ENCODE results near the gene CPS1.

Gene CPS1

GRCh38 chr2:210556329-210556980 is at the start of gene CPS1:
Gene CPS1 (plus strand): TSS chr2:210556599. CDS start chr2:210556734, 135 bp downstream.
- TF ChIP-seq TCF12 (IDR thresholded peaks at IDR 0.05; ENCODE audit: low read depth) (no peak), TAF1 (IDR thresholded peaks at IDR 0.05; ENCODE audit: low read depth) (no peak), NFIC (IDR thresholded peaks at IDR 0.05) (no peak), TEAD4 (IDR thresholded peaks at IDR 0.05) (no peak), MAX (IDR thresholded peaks at IDR 0.05) (no peak), ZBTB7A (IDR thresholded peaks at IDR 0.05; ENCODE audit: low read depth) (no peak), EP300 (IDR thresholded peaks at IDR 0.05; ENCODE audit: borderline replicate concordance) (no peak), EGR1 (IDR thresholded peaks at IDR 0.05) (no peak), CREB1 (IDR thresholded peaks at IDR 0.05; ENCODE audit: low read depth) (no peak), FOXM1 (IDR thresholded peaks at IDR 0.05; ENCODE audit: borderline replicate concordance, low read depth) (no peak)
- TF ChIP-seq, protein P1, sequence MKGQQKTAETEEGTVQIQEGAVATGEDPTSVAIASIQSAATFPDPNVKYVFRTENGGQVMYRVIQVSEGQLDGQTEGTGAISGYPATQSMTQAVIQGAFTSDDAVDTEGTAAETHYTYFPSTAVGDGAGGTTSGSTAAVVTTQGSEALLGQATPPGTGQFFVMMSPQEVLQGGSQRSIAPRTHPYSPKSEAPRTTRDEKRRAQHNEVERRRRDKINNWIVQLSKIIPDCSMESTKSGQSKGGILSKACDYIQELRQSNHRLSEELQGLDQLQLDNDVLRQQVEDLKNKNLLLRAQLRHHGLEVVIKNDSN (IDR thresholded peaks at IDR 0.05): no peak
- TF ChIP-seq, protein P2, sequence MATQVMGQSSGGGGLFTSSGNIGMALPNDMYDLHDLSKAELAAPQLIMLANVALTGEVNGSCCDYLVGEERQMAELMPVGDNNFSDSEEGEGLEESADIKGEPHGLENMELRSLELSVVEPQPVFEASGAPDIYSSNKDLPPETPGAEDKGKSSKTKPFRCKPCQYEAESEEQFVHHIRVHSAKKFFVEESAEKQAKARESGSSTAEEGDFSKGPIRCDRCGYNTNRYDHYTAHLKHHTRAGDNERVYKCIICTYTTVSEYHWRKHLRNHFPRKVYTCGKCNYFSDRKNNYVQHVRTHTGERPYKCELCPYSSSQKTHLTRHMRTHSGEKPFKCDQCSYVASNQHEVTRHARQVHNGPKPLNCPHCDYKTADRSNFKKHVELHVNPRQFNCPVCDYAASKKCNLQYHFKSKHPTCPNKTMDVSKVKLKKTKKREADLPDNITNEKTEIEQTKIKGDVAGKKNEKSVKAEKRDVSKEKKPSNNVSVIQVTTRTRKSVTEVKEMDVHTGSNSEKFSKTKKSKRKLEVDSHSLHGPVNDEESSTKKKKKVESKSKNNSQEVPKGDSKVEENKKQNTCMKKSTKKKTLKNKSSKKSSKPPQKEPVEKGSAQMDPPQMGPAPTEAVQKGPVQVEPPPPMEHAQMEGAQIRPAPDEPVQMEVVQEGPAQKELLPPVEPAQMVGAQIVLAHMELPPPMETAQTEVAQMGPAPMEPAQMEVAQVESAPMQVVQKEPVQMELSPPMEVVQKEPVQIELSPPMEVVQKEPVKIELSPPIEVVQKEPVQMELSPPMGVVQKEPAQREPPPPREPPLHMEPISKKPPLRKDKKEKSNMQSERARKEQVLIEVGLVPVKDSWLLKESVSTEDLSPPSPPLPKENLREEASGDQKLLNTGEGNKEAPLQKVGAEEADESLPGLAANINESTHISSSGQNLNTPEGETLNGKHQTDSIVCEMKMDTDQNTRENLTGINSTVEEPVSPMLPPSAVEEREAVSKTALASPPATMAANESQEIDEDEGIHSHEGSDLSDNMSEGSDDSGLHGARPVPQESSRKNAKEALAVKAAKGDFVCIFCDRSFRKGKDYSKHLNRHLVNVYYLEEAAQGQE (IDR thresholded peaks at IDR 0.05; ENCODE audit: low read depth): no peak

DNA sequence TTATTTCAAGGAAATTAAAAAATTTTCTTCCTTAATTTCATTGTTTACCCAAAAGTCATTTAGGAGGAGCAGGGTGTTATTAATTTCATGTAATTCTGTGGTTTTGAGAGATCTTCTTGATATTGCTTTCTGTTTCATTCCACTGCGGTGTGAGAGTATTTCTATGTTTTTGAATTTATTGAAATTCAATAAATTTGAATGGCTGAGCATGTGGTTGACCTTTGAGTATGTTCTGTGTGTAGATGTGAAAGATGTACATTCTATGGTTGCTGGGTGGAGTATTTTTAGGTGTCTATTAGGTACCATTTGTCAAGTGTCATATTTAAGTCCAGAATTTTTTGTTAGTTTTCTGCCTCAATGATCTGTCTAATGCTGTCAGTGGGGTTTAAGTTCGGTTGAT is 40.5 kb upstream of the CPS1 start:
- TF ChIP-seq YY1 (IDR thresholded peaks at IDR 0.05; ENCODE audit: low read depth): no peak
- TF ChIP-seq RAD21 (IDR thresholded peaks at IDR 0.05; ENCODE audit: low read depth): no peak
- no peak for TF ChIP-seq ZBTB7A (IDR thresholded peaks at IDR 0.05; ENCODE audit: low read depth)
- no peak for TF ChIP-seq TAF1 (IDR thresholded peaks at IDR 0.05; ENCODE audit: low read depth)
- TF ChIP-seq CREB1 (IDR thresholded peaks at IDR 0.05; ENCODE audit: low read depth): no peak
- TF ChIP-seq EGR1 (IDR thresholded peaks at IDR 0.05): no peak
- TF ChIP-seq TEAD4 (IDR thresholded peaks at IDR 0.05): no peak
- TF ChIP-seq TCF12 (IDR thresholded peaks at IDR 0.05; ENCODE audit: low read depth): no peak
- no peak for TF ChIP-seq MAX (IDR thresholded peaks at IDR 0.05)
- no peak for TF ChIP-seq CEBPB (IDR thresholded peaks at IDR 0.05)
- TF ChIP-seq EP300 (IDR thresholded peaks at IDR 0.05; ENCODE audit: borderline replicate concordance): no peak
- no peak for TF ChIP-seq NFIC (IDR thresholded peaks at IDR 0.05)
- TF ChIP-seq FOXM1 (IDR thresholded peaks at IDR 0.05; ENCODE audit: borderline replicate concordance, low read depth): no peak
- TF ChIP-seq, protein P2 (IDR thresholded peaks at IDR 0.05; ENCODE audit: low read depth): no peak
- TF ChIP-seq, protein P1 (IDR thresholded peaks at IDR 0.05): no peak

GRCh38 chr2:210517264-210517663 is 39.1 kb upstream of the CPS1 start:
- TF ChIP-seq TCF12 (IDR thresholded peaks at IDR 0.05; ENCODE audit: low read depth) (no peak), CREB1 (IDR thresholded peaks at IDR 0.05; ENCODE audit: low read depth) (no peak), TAF1 (IDR thresholded peaks at IDR 0.05; ENCODE audit: low read depth) (no peak), EGR1 (IDR thresholded peaks at IDR 0.05) (no peak), YY1 (IDR thresholded peaks at IDR 0.05; ENCODE audit: low read depth) (no peak), FOXM1 (IDR thresholded peaks at IDR 0.05; ENCODE audit: borderline replicate concordance, low read depth) (no peak), ZBTB7A (IDR thresholded peaks at IDR 0.05; ENCODE audit: low read depth) (no peak), MAX (IDR thresholded peaks at IDR 0.05) (no peak), EP300 (IDR thresholded peaks at IDR 0.05; ENCODE audit: borderline replicate concordance) (no peak), TEAD4 (IDR thresholded peaks at IDR 0.05) (no peak), CEBPB (IDR thresholded peaks at IDR 0.05) (no peak), NFIC (IDR thresholded peaks at IDR 0.05) (no peak), RAD21 (IDR thresholded peaks at IDR 0.05; ENCODE audit: low read depth) (no peak)
- TF ChIP-seq, protein P2 (IDR thresholded peaks at IDR 0.05; ENCODE audit: low read depth): no peak
- TF ChIP-seq, protein P1 (IDR thresholded peaks at IDR 0.05): no peak
